Fibroblast of gingiva (primary cell): ENCODE measurements around the gene CLCN1.

Experiments
- DNase-seq: peaks from one replicate; pipeline ENCODE4 v3.0.0-alpha.2; 2011; ENCODE audit warnings: low read depth

CLCN1 gene

GRCh38 chr7:143396625-143397556 is 81.0 kb downstream of the CLCN1 start:
- no peak for DNase-seq

- DNase-seq = no peak
Observed at GRCh38 chr7:143397710-143398530, 82.0 kb downstream of the CLCN1 start.

- DNase-seq = no peak
Observed at GRCh38 chr7:143398616-143399015, 82.7 kb downstream of the CLCN1 start.

GRCh38 chr7:143399151-143399550 is 83.2 kb downstream of the CLCN1 start:
- DNase-seq = no peak

- no peak for DNase-seq
Observed at GRCh38 chr7:143399642-143400041, 83.7 kb downstream of the CLCN1 start.

- DNase-seq = no peak
Observed at GRCh38 chr7:143401265-143401664, 85.4 kb downstream of the CLCN1 start.
